Measurements from ENCODE around the gene ACOXL. TPM values are rescaled to one million over a fixed set of nuclear protein-coding genes. Genes with fewer than 3 reads are reported as not detected.

Gene ACOXL
- total RNA-seq, 1 donor from 2014 or later = 0.23 TPM

DNA sequence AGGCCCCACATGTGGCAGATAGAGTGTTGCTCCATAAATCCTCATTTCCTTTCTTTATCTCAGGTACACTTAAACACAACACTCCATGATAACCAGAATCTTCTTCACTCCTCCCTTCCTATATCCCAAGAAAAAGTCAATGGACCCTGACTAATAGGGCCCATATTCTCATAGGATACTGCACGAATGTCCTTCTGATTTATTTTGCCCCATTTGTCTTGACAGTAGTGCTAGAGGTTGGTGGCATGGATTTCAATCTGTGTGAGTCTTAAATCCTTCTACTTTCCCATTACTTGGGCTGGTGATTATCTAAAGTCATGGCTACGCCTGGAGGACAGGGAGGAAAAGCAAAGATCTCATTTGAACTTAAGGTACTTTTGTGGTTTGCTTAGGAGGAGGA is 156.0 kb downstream of the ACOXL start:
- no peaks in the 10 kb centered on the region for H3K9me3 ChIP-seq (ENCODE audit: insufficient read depth, low read depth, low read length)
- no peak overlapping the region for H3K4me2 ChIP-seq (ENCODE audit: low read length)
- H3K79me2 ChIP-seq (ENCODE audit: insufficient read depth, low read length) = no peaks in the 10 kb centered on the region
- DNase-seq (ENCODE audit: low read depth) (no peak), FAIRE-seq (no peak)
- Mint-ChIP-seq H3K27ac (ENCODE audit: unreplicated experiment) (no peak overlapping the region), H3K4me3 (ENCODE audit: unreplicated experiment) (no peak overlapping the region), H3K27me3 (ENCODE audit: low read depth, unreplicated experiment) (no peaks in the 10 kb centered on the region), H3K36me3 (ENCODE audit: low read depth, unreplicated experiment) (no peaks in the 10 kb centered on the region), H3K4me1 (ENCODE audit: low read depth, unreplicated experiment) (peaks cover under 1% of the 10 kb centered on the region), H3K9me3 (ENCODE audit: unreplicated experiment) (peaks cover 5% of the 10 kb centered on the region)
- H3K27ac ChIP-seq (ENCODE audit: low read depth, low read length) = no peak overlapping the region
- H3K9ac ChIP-seq (ENCODE audit: low read length) = no peak overlapping the region
- H2AFZ ChIP-seq (ENCODE audit: low read depth, low read length) = no peak overlapping the region
- no peaks in the 10 kb centered on the region for H3K36me3 ChIP-seq (ENCODE audit: insufficient read depth, low read length)
- no peak overlapping the region for H3K4me3 ChIP-seq (ENCODE audit: insufficient read depth, low read depth, low read length)
- no peak for TF ChIP-seq EZH2 (IDR thresholded peaks at IDR 0.05; ENCODE audit: insufficient read depth, low read length)
- TF ChIP-seq, protein P1, sequence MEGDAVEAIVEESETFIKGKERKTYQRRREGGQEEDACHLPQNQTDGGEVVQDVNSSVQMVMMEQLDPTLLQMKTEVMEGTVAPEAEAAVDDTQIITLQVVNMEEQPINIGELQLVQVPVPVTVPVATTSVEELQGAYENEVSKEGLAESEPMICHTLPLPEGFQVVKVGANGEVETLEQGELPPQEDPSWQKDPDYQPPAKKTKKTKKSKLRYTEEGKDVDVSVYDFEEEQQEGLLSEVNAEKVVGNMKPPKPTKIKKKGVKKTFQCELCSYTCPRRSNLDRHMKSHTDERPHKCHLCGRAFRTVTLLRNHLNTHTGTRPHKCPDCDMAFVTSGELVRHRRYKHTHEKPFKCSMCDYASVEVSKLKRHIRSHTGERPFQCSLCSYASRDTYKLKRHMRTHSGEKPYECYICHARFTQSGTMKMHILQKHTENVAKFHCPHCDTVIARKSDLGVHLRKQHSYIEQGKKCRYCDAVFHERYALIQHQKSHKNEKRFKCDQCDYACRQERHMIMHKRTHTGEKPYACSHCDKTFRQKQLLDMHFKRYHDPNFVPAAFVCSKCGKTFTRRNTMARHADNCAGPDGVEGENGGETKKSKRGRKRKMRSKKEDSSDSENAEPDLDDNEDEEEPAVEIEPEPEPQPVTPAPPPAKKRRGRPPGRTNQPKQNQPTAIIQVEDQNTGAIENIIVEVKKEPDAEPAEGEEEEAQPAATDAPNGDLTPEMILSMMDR (IDR thresholded peaks at IDR 0.05; ENCODE audit: insufficient read depth, low read depth, low read length) = no peak
- H4K20me1 ChIP-seq (ENCODE audit: insufficient read depth, low read length) = no peaks in the 10 kb centered on the region
- H3K27me3 ChIP-seq (ENCODE audit: insufficient read depth, low read length) = no peaks in the 10 kb centered on the region
- no peaks in the 10 kb centered on the region for H3K4me1 ChIP-seq (ENCODE audit: insufficient read depth, low read length)

DNA sequence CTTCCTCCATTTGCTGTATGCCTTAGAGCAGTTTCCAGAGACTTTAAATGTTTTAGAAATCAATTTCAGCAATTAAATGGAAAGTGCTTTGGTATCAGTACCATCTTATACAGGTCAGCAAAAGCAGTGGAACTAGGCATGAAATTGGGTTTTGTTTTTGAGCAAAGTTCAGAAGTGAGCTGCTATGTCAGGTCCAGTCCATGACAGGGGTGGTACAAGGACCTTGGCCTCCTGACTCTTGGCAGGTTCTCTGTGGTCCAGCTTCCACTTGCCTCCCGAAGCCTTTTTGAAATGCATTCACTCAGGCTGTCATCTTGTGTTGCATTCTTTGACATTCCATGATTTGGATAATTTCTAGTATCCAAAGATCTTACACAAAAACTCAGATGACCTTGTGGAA is 159.3 kb downstream of the ACOXL start:
- no peak for TF ChIP-seq EZH2 (IDR thresholded peaks at IDR 0.05; ENCODE audit: insufficient read depth, low read length)
- TF ChIP-seq, protein P1 (IDR thresholded peaks at IDR 0.05; ENCODE audit: insufficient read depth, low read depth, low read length) = no peak
- Mint-ChIP-seq H3K4me1 (ENCODE audit: low read depth, unreplicated experiment) (no peaks in the 10 kb centered on the region), H3K9me3 (ENCODE audit: unreplicated experiment) (peaks cover 5% of the 10 kb centered on the region), H3K36me3 (ENCODE audit: low read depth, unreplicated experiment) (no peaks in the 10 kb centered on the region), H3K27me3 (ENCODE audit: low read depth, unreplicated experiment) (no peaks in the 10 kb centered on the region), H3K27ac (ENCODE audit: unreplicated experiment) (no peak overlapping the region), H3K4me3 (ENCODE audit: unreplicated experiment) (no peak overlapping the region)
- Histone ChIP-seq H3K36me3 (ENCODE audit: insufficient read depth, low read length) (no peaks in the 10 kb centered on the region), H3K79me2 (ENCODE audit: insufficient read depth, low read length) (no peaks in the 10 kb centered on the region), H3K4me2 (ENCODE audit: low read length) (no peak overlapping the region), H3K4me3 (ENCODE audit: insufficient read depth, low read depth, low read length) (no peak overlapping the region), H3K9ac (ENCODE audit: low read length) (no peak overlapping the region), H3K27ac (ENCODE audit: low read depth, low read length) (no peak overlapping the region), H3K4me1 (ENCODE audit: insufficient read depth, low read length) (no peaks in the 10 kb centered on the region), H3K27me3 (ENCODE audit: insufficient read depth, low read length) (peaks cover 6% of the 10 kb centered on the region), H2AFZ (ENCODE audit: low read depth, low read length) (no peak overlapping the region), H3K9me3 (ENCODE audit: insufficient read depth, low read depth, low read length) (no peaks in the 10 kb centered on the region), H4K20me1 (ENCODE audit: insufficient read depth, low read length) (no peaks in the 10 kb centered on the region)
- no peak for DNase-seq (ENCODE audit: low read depth)
- no peak for FAIRE-seq

DNA sequence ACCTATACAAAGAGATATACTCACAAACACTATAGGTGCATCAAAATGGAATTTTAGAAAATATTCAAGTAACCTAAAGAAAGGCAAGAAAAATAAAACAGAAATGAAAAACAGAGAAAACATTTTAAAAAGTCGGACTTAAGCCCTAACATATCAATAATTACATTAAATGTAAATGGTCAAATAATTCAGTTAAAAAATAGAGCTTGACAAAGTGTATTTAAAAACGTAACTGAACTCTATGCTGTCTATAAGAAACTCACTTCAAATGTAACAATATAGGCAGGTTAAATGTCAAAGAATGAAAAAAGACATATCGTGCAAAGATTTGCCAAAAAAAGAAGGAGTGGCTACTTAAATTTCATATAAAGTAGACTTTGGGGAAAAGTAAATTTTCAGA is 163.9 kb downstream of the ACOXL start:
- no peak for FAIRE-seq
- no peak for TF ChIP-seq EZH2 (IDR thresholded peaks at IDR 0.05; ENCODE audit: insufficient read depth, low read length)
- TF ChIP-seq, protein P1 (IDR thresholded peaks at IDR 0.05; ENCODE audit: insufficient read depth, low read depth, low read length) = no peak
- H3K4me3 ChIP-seq (ENCODE audit: insufficient read depth, low read depth, low read length) = no peak overlapping the region
- Mint-ChIP-seq H3K4me3 (ENCODE audit: unreplicated experiment) (no peak overlapping the region), H3K4me1 (ENCODE audit: low read depth, unreplicated experiment) (no peaks in the 10 kb centered on the region), H3K9me3 (ENCODE audit: unreplicated experiment) (no peaks in the 10 kb centered on the region), H3K36me3 (ENCODE audit: low read depth, unreplicated experiment) (no peaks in the 10 kb centered on the region), H3K27ac (ENCODE audit: unreplicated experiment) (no peak overlapping the region), H3K27me3 (ENCODE audit: low read depth, unreplicated experiment) (peaks cover 12% of the 10 kb centered on the region)
- peaks cover 10% of the 10 kb centered on the region for H3K27me3 ChIP-seq (ENCODE audit: insufficient read depth, low read length)
- H3K9ac ChIP-seq (ENCODE audit: low read length) = no peak overlapping the region
- H2AFZ ChIP-seq (ENCODE audit: low read depth, low read length) = no peak overlapping the region
- H3K4me2 ChIP-seq (ENCODE audit: low read length) = no peak overlapping the region
- no peaks in the 10 kb centered on the region for H3K9me3 ChIP-seq (ENCODE audit: insufficient read depth, low read depth, low read length)
- H3K4me1 ChIP-seq (ENCODE audit: insufficient read depth, low read length) = no peaks in the 10 kb centered on the region
- H4K20me1 ChIP-seq (ENCODE audit: insufficient read depth, low read length) = no peaks in the 10 kb centered on the region
- H3K27ac ChIP-seq (ENCODE audit: low read depth, low read length) = no peak overlapping the region
- H3K79me2 ChIP-seq (ENCODE audit: insufficient read depth, low read length) = no peaks in the 10 kb centered on the region
- no peak for DNase-seq (ENCODE audit: low read depth)
- H3K36me3 ChIP-seq (ENCODE audit: insufficient read depth, low read length) = no peaks in the 10 kb centered on the region

Data from astrocyte (in vitro differentiated cells and primary cell).